Retina (tissue), 1 donor: Measurements from ENCODE around the gene BID.
A peak's percentile ranks its signal among the peaks of the same experiment; 100 is the strongest.

Experiments used
- DNase-seq: peaks from one replicate; pipeline ENCODE4 v3.0.0-alpha.2; 2016

Gene BID

GRCh38 chr22:17732251-17732854, 41.9 kb downstream of the BID start:
- DNase-seq, result no peak

- DNase-seq, result no peak
Measured at GRCh38 chr22:17729561-17729960, 44.7 kb downstream of the BID start.

GRCh38 chr22:17728786-17729185, 45.5 kb downstream of the BID start:
- DNase-seq, result no peak

GRCh38 chr22:17726928-17727897, 47.1 kb downstream of the BID start:
- no peak for DNase-seq

GRCh38 chr22:17726006-17726927, 48.0 kb downstream of the BID start:
- DNase-seq, result no peak

GRCh38 chr22:17725500-17725796, 48.8 kb downstream of the BID start:
- DNase-seq, result no peak

- DNase-seq, result no peak
Measured at GRCh38 chr22:17724678-17725499, 49.4 kb downstream of the BID start.

GRCh38 chr22:17724241-17724640, 50.0 kb downstream of the BID start:
- no peak for DNase-seq

- no peak for DNase-seq
Measured at GRCh38 chr22:17719911-17720310, 54.4 kb downstream of the BID start.

GRCh38 chr22:17717708-17718107, 56.6 kb downstream of the BID start:
- no peak for DNase-seq

GRCh38 chr22:17716529-17716928, 57.7 kb downstream of the BID start:
- no peak for DNase-seq

- DNase-seq, result no peak
Measured at GRCh38 chr22:17712441-17712840, 61.8 kb downstream of the BID start.

GRCh38 chr22:17710023-17710422, 64.2 kb downstream of the BID start:
- DNase-seq, result no peak

- no peak for DNase-seq
Measured at GRCh38 chr22:17707526-17707925, 66.7 kb downstream of the BID start.

- DNase-seq, result no peak
Measured at GRCh38 chr22:17706947-17707346, 67.3 kb downstream of the BID start.

- no peak for DNase-seq
Measured at GRCh38 chr22:17705951-17706900, 68.0 kb downstream of the BID start.

GRCh38 chr22:17705546-17705945, 68.7 kb downstream of the BID start:
- peak; percentile 53 for DNase-seq

- DNase-seq, result no peak
Measured at GRCh38 chr22:17703811-17704210, 70.5 kb downstream of the BID start.

GRCh38 chr22:17700778-17701177, 73.5 kb downstream of the BID start:
- no peak for DNase-seq

GRCh38 chr22:17699696-17700340, 74.5 kb downstream of the BID start:
- DNase-seq, result no peak

- DNase-seq, result no peak
Measured at GRCh38 chr22:17698948-17699347, 75.3 kb downstream of the BID start.
